22Rv1 (cell line): ENCODE data around the gene SLC6A11.

ENCODE experiments used
- H3K27ac ChIP-seq: fragments of 450-650 bp; 2 replicates; pipeline ENCODE4 v1.5.1; 2017
- ZFX ChIP-seq: fragments of 450-650 bp; IDR thresholded peaks from 2 replicates; pipeline ENCODE4 v1.6.1; 2017; ENCODE audit warnings: antibody characterized with exemption, borderline replicate concordance
- TF ChIP-seq, protein P1 (sequence below): fragments of 450-650 bp; IDR thresholded peaks from 2 replicates; pipeline ENCODE4 v1.5.1; 2017; ENCODE audit warnings: mild to moderate bottlenecking

Gene SLC6A11

DNA sequence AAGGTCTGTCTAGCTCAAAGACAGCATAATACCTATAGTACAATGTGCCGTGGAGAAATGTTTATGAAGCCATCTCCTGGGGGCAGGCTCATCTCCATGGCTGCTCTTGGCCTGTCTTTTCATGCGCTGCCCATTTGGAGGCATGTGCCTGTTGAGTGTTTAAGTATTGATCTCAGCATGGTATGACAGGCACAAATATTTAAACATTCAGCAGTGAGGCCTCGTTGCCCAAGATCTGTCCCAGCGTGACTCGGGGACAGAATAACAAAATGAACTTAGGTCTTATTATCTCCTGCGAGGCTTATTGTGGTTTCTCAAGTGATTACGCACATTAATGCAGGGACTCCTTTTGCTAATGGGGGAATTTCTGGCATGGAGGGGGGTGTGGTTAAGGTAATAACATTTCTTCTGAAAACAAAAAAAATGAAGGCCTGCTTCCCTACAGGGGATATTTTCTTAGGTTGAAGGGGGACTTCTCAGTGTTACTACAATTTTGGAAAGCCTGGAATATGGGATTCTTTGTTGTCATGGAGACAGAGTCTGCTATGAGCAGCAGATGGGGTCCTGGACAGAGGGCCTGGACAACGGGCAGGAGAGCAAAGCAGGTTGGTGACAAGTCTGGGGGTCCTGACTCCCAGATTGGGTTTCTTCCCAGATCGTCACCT lies 172.1 kb downstream of the SLC6A11 start:
- H3K27ac ChIP-seq: no peak overlapping the region
- TF ChIP-seq ZFX: no peak
- TF ChIP-seq, protein P1, sequence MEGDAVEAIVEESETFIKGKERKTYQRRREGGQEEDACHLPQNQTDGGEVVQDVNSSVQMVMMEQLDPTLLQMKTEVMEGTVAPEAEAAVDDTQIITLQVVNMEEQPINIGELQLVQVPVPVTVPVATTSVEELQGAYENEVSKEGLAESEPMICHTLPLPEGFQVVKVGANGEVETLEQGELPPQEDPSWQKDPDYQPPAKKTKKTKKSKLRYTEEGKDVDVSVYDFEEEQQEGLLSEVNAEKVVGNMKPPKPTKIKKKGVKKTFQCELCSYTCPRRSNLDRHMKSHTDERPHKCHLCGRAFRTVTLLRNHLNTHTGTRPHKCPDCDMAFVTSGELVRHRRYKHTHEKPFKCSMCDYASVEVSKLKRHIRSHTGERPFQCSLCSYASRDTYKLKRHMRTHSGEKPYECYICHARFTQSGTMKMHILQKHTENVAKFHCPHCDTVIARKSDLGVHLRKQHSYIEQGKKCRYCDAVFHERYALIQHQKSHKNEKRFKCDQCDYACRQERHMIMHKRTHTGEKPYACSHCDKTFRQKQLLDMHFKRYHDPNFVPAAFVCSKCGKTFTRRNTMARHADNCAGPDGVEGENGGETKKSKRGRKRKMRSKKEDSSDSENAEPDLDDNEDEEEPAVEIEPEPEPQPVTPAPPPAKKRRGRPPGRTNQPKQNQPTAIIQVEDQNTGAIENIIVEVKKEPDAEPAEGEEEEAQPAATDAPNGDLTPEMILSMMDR: no peak

DNA sequence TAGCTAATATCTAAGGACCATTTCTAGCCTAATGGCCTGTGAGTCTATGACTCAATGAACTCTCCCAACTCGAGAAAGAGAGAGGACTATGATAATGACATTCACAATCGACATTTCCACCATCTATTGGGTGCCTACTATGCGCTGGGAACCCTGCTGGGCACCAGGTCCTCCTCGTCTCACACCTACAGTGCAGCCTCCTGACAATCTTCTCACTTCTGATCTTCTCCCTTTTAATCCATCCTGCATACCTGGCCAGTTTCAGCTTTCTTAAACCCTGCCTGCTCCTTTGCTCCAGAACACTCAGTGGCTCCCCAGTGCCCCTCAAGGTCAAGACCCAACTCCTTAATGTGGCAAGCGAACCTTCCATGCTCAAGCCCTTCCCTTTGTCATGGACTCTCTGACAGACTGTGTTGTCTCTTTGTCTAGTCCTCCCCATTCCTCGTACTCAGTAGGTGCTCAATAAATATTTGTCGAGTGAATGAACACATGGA lies 173.0 kb downstream of the SLC6A11 start:
- TF ChIP-seq ZFX: no peak
- TF ChIP-seq, protein P1: no peak
- no peak overlapping the region for H3K27ac ChIP-seq
